ENCODE results near the gene APOM.

GRCh38 chr6:31707701-31708100 lies 52.0 kb downstream of the APOM start:
- TF ChIP-seq CTCF (IDR thresholded peaks at IDR 0.05; ENCODE audit: low read depth, low read length) (no peak), MAX (IDR thresholded peaks at IDR 0.05; ENCODE audit: low read depth, low read length) (no peak), POLR2A (IDR thresholded peaks at IDR 0.05; ENCODE audit: extremely low read depth, insufficient read length) (no peak)
